ENCODE data around the gene TMEM63C. TPM values are rescaled to one million over a fixed set of nuclear protein-coding genes. Genes with fewer than 3 reads are reported as not detected.

Gene TMEM63C
- total and polyA plus RNA-seq, 5 donors from 2014 or later, result 1.2 TPM; not detected in 4

GRCh38 chr14:77220246-77221017 lies 38.8 kb downstream of the TMEM63C start:
- Mint-ChIP-seq H3K27ac (no peak overlapping the region), H3K27me3 (peaks cover 14% of the 10 kb centered on the region), H3K4me1 (peaks cover 0 to 4% (median 0%) of the 10 kb centered on the region in 4 donors), H3K36me3 (no peaks in the 10 kb centered on the region), H3K4me3 (no peak overlapping the region), H3K9me3 (no peaks in the 10 kb centered on the region)
- Histone ChIP-seq H3K4me3 (ENCODE audit: low read depth, low read length) (no peak overlapping the region), H3K9me3 (ENCODE audit: control insufficient read depth in 2 of 2, low read length in 2 of 2) (no peaks in the 10 kb centered on the region), H3K27me3 (ENCODE audit: control insufficient read depth, insufficient read depth, low read length) (no peaks in the 10 kb centered on the region), H3K36me3 (ENCODE audit: control insufficient read depth, insufficient read depth, low read length) (no peaks in the 10 kb centered on the region), H3K27ac (ENCODE audit: insufficient read depth, low read length, poor library complexity, severe bottlenecking) (no peak overlapping the region), H3K4me1 (ENCODE audit: control insufficient read depth, insufficient read depth, low read length, poor library complexity, severe bottlenecking) (no peaks in the 10 kb centered on the region)
- ATAC-seq (ENCODE audit: low read depth in 2 of 2), result no peak
- no peak for DNase-seq

GRCh38 chr14:77221241-77221871 lies 39.8 kb downstream of the TMEM63C start:
- ATAC-seq (ENCODE audit: low read depth in 2 of 2) (no peak), DNase-seq (no peak)
- Mint-ChIP-seq H3K36me3 (no peaks in the 10 kb centered on the region), H3K4me1 (peaks cover 0 to 4% (median 0%) of the 10 kb centered on the region in 4 donors), H3K9me3 (peaks cover 0 to under 1% (median 0%) of the 10 kb centered on the region in 7 donors), H3K4me3 (no peak overlapping the region), H3K27me3 (peaks cover 12% of the 10 kb centered on the region), H3K27ac (no peak overlapping the region)
- no peaks in the 10 kb centered on the region for H3K4me1 ChIP-seq (ENCODE audit: control insufficient read depth, insufficient read depth, low read length, poor library complexity, severe bottlenecking)
- H3K4me3 ChIP-seq (ENCODE audit: low read depth, low read length), result no peak overlapping the region
- no peaks in the 10 kb centered on the region for H3K36me3 ChIP-seq (ENCODE audit: control insufficient read depth, insufficient read depth, low read length)
- H3K27me3 ChIP-seq (ENCODE audit: control insufficient read depth, insufficient read depth, low read length), result no peaks in the 10 kb centered on the region
- no peak overlapping the region for H3K27ac ChIP-seq (ENCODE audit: insufficient read depth, low read length, poor library complexity, severe bottlenecking)
- no peaks in the 10 kb centered on the region for H3K9me3 ChIP-seq (ENCODE audit: control insufficient read depth in 2 of 2, low read length in 2 of 2)

- no peaks in the 10 kb centered on the region for H3K27me3 ChIP-seq (ENCODE audit: control insufficient read depth, insufficient read depth, low read length)
- no peaks in the 10 kb centered on the region for H3K36me3 ChIP-seq (ENCODE audit: control insufficient read depth, insufficient read depth, low read length)
- Mint-ChIP-seq H3K27me3 (peaks cover 8% of the 10 kb centered on the region), H3K27ac (no peak overlapping the region), H3K9me3 (peaks cover 0 to 3% (median 0%) of the 10 kb centered on the region in 7 donors), H3K4me3 (no peak overlapping the region), H3K36me3 (no peaks in the 10 kb centered on the region), H3K4me1 (peaks cover 0 to 4% (median 0%) of the 10 kb centered on the region in 4 donors)
- no peak overlapping the region for H3K27ac ChIP-seq (ENCODE audit: insufficient read depth, low read length, poor library complexity, severe bottlenecking)
- no peak for ATAC-seq (ENCODE audit: low read depth in 2 of 2)
- H3K9me3 ChIP-seq (ENCODE audit: control insufficient read depth in 2 of 2, low read length in 2 of 2), result no peaks in the 10 kb centered on the region
- no peak overlapping the region for H3K4me3 ChIP-seq (ENCODE audit: low read depth, low read length)
- no peak for DNase-seq
- no peaks in the 10 kb centered on the region for H3K4me1 ChIP-seq (ENCODE audit: control insufficient read depth, insufficient read depth, low read length, poor library complexity, severe bottlenecking)
Measured at GRCh38 chr14:77222546-77223225, 41.1 kb downstream of the TMEM63C start.

- Mint-ChIP-seq H3K4me1 (peaks cover 0 to 4% (median 0%) of the 10 kb centered on the region in 4 donors), H3K4me3 (no peak overlapping the region), H3K27me3 (peaks cover 8% of the 10 kb centered on the region), H3K9me3 (peaks cover 0 to 3% (median 0%) of the 10 kb centered on the region in 7 donors), H3K27ac (no peak overlapping the region), H3K36me3 (no peaks in the 10 kb centered on the region)
- no peaks in the 10 kb centered on the region for H3K27me3 ChIP-seq (ENCODE audit: control insufficient read depth, insufficient read depth, low read length)
- H3K4me3 ChIP-seq (ENCODE audit: low read depth, low read length), result no peak overlapping the region
- H3K9me3 ChIP-seq (ENCODE audit: control insufficient read depth in 2 of 2, low read length in 2 of 2), result no peaks in the 10 kb centered on the region
- no peaks in the 10 kb centered on the region for H3K36me3 ChIP-seq (ENCODE audit: control insufficient read depth, insufficient read depth, low read length)
- H3K4me1 ChIP-seq (ENCODE audit: control insufficient read depth, insufficient read depth, low read length, poor library complexity, severe bottlenecking), result no peaks in the 10 kb centered on the region
- ATAC-seq (ENCODE audit: low read depth in 2 of 2) (no peak), DNase-seq (no peak)
- H3K27ac ChIP-seq (ENCODE audit: insufficient read depth, low read length, poor library complexity, severe bottlenecking), result no peak overlapping the region
Measured at GRCh38 chr14:77224212-77224611, 42.6 kb downstream of the TMEM63C start.

GRCh38 chr14:77225254-77225653 lies 43.7 kb downstream of the TMEM63C start:
- no peaks in the 10 kb centered on the region for H3K36me3 Mint-ChIP-seq
- peaks cover 8% of the 10 kb centered on the region for H3K27me3 Mint-ChIP-seq
- H3K4me1 Mint-ChIP-seq, result peaks cover 0 to 4% (median 0%) of the 10 kb centered on the region in 4 donors
- DNase-seq, result no peak
- H3K27ac Mint-ChIP-seq, result no peak overlapping the region
- no peaks in the 10 kb centered on the region for H3K4me1 ChIP-seq (ENCODE audit: control insufficient read depth, insufficient read depth, low read length, poor library complexity, severe bottlenecking)
- peaks cover 0 to 3% (median 0%) of the 10 kb centered on the region in 7 donors for H3K9me3 Mint-ChIP-seq
- H3K36me3 ChIP-seq (ENCODE audit: control insufficient read depth, insufficient read depth, low read length), result no peaks in the 10 kb centered on the region
- no peak overlapping the region for H3K4me3 ChIP-seq (ENCODE audit: low read depth, low read length)
- no peak overlapping the region for H3K27ac ChIP-seq (ENCODE audit: insufficient read depth, low read length, poor library complexity, severe bottlenecking)
- no peak for ATAC-seq (ENCODE audit: low read depth in 2 of 2)
- no peak overlapping the region for H3K4me3 Mint-ChIP-seq
- no peaks in the 10 kb centered on the region for H3K27me3 ChIP-seq (ENCODE audit: control insufficient read depth, insufficient read depth, low read length)
- no peaks in the 10 kb centered on the region for H3K9me3 ChIP-seq (ENCODE audit: control insufficient read depth in 2 of 2, low read length in 2 of 2)

- Histone ChIP-seq H3K4me3 (ENCODE audit: low read depth, low read length) (no peak overlapping the region), H3K4me1 (ENCODE audit: control insufficient read depth, insufficient read depth, low read length, poor library complexity, severe bottlenecking) (no peaks in the 10 kb centered on the region), H3K9me3 (ENCODE audit: control insufficient read depth in 2 of 2, low read length in 2 of 2) (no peaks in the 10 kb centered on the region), H3K36me3 (ENCODE audit: control insufficient read depth, insufficient read depth, low read length) (no peaks in the 10 kb centered on the region), H3K27me3 (ENCODE audit: control insufficient read depth, insufficient read depth, low read length) (no peaks in the 10 kb centered on the region), H3K27ac (ENCODE audit: insufficient read depth, low read length, poor library complexity, severe bottlenecking) (no peak overlapping the region)
- DNase-seq (no peak), ATAC-seq (ENCODE audit: low read depth in 2 of 2) (no peak)
- no peaks in the 10 kb centered on the region for H3K36me3 Mint-ChIP-seq
- H3K27me3 Mint-ChIP-seq, result peaks cover 8% of the 10 kb centered on the region
- H3K4me1 Mint-ChIP-seq, result peaks cover 0 to 4% (median 0%) of the 10 kb centered on the region in 4 donors
- H3K4me3 Mint-ChIP-seq, result no peak overlapping the region
- no peak overlapping the region for H3K27ac Mint-ChIP-seq
- peaks cover 0 to 3% (median 0%) of the 10 kb centered on the region in 7 donors for H3K9me3 Mint-ChIP-seq
Measured at GRCh38 chr14:77225892-77226557, 44.4 kb downstream of the TMEM63C start.

GRCh38 chr14:77228056-77228455 lies 46.5 kb downstream of the TMEM63C start:
- H3K36me3 ChIP-seq (ENCODE audit: control insufficient read depth, insufficient read depth, low read length), result no peaks in the 10 kb centered on the region
- Mint-ChIP-seq H3K27ac (no peak overlapping the region), H3K27me3 (peaks cover 4% of the 10 kb centered on the region), H3K9me3 (peaks cover 0 to 3% (median 0%) of the 10 kb centered on the region in 7 donors), H3K36me3 (no peaks in the 10 kb centered on the region), H3K4me3 (no peak overlapping the region), H3K4me1 (no peaks in the 10 kb centered on the region)
- H3K27me3 ChIP-seq (ENCODE audit: control insufficient read depth, insufficient read depth, low read length), result no peaks in the 10 kb centered on the region
- no peak for ATAC-seq (ENCODE audit: low read depth in 2 of 2)
- H3K4me3 ChIP-seq (ENCODE audit: low read depth, low read length), result no peak overlapping the region
- H3K4me1 ChIP-seq (ENCODE audit: control insufficient read depth, insufficient read depth, low read length, poor library complexity, severe bottlenecking), result no peaks in the 10 kb centered on the region
- H3K9me3 ChIP-seq (ENCODE audit: control insufficient read depth in 2 of 2, low read length in 2 of 2), result no peaks in the 10 kb centered on the region
- no peak for DNase-seq
- H3K27ac ChIP-seq (ENCODE audit: insufficient read depth, low read length, poor library complexity, severe bottlenecking), result no peak overlapping the region
